ENCODE measurements around the gene SYCE3.
A peak's percentile ranks its signal among the peaks of the same experiment; 100 is the strongest.
"Not testable (repeated sequence)": the region's sequence is repeated elsewhere in the genome, so short reads cannot be mapped to it uniquely, and the experiment has no call there.

SYCE3 gene, protein sequence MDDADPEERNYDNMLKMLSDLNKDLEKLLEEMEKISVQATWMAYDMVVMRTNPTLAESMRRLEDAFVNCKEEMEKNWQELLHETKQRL

DNA sequence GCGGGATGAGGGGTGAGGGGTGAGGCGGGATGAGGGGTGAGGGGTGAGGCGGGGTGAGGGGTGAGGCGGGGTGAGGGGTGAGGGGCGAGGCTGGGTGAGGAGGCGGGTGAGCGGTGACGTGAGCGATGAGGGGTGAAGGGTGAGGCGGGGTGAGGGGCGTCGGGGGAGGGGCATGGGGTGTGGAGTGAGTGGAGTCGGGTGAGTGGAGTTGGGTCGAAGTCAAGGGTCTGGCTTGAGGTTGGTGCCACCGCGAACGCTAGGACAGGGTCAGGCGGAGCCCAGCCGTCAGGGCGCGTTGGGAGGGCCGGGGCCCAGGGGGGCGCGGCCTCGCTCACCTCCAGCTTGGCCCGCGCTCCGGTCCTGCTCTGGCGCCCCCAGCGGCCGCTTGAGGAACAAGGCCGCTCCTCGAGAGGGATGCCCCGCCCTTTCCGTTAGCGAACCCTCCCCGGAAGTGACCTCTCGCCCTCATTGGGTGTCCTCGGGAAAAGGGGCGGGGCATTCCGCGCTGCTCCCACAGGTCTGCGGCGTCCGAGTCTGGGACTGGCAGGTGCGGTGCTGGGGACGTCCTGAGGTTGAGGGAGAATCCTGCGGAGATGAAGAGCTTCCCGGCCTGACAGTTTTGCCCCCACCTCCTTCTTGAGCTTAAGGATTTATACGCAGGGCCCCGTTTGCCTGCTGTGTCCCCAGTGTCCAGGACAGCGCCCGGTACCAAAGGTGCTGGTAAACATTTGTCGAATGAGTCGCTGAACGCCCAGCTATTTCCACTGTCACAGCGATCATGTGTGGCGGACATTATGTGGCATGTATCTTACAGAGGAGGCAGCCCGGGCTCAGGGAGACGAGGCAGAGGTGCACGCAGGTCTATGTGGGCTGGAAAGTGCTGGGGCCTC, at the start of gene SYCE3:
Gene SYCE3 (minus strand): TSS at position 397 of the 890 bp plus-strand sequence. CDS start 6,514 bp downstream, outside the sequence.
- DNase-seq (ENCODE audit: extremely low spot score, insufficient read length, low read depth) (peak; percentile 83), FAIRE-seq (peak; percentile 98)

DNA sequence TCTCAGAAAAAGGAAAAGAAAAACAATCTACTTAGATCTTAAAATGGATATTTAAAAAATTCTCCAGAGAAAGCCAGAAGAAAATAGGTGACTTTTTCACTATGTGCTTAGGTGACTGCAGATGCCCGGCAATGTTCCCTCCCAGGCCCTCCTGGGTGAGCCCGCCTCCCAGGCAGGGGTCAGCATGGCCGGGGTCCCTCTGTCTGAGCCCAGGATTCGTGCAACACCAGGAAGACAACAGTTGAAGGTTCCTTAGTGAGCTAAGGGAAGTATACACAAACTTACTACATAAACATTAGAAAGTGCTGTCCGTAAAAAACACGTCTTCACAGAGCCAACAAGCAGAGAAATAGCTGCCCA, 49.4 kb upstream of the SYCE3 start:
- no peak for DNase-seq (ENCODE audit: extremely low spot score, insufficient read length, low read depth)
- FAIRE-seq, result no peak

DNA sequence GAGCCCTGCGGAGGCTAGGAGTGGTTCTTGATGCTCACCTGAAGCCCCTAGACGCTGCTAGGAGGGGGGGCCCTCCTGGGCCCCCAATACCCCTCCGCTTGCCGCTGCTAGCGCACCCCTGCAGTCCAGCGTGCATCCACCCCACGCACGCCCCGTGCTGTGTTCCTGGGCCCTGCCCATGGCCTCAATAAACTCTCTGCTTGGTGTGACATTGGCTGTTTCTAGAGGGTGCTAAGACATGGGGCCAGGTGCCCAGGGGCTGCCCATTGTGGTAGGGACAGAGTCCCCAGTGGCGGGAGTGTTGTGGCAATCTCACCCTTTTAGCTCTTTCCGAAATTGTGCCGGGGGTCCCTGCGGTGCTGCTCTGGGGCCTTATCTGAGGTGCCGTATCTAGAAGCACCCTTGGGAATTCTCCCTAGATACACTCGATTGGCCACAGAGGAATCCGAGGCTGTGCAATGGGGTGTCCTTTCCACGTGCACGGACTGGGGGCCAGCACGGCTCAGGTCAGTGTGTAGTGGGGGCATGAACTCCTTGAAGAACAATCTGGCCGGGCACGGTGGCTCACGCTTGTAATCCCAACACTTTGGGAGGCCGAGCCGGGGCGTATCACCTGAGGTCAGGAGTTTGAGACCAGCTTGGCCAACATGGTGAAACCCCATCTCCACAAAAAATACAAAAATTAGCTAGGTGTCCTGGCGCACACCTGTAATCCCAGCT, 48.8 kb upstream of the SYCE3 start:
- DNase-seq (ENCODE audit: extremely low spot score, insufficient read length, low read depth) (no peak), FAIRE-seq (no peak)

DNA sequence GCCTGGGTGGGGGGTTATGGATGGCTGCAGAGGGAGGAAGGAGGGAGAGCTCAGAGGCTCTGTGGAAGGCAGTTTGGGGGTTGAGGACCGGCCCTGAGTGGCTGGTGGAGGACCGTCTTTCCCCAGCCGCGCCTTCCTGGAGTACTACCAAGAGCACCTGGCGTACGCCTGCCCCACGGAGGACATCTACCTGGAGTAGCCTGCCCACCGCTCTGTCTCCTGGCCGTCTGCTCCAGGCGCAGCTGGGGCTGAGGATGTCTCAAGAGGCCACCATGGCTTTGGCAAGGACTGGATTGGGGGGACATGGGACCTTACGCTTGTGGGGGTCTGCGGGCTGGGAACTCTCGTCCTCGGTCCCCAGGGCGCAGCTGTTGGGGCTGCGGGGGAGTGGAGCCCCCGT, 47.9 kb upstream of the SYCE3 start:
- no peak for DNase-seq (ENCODE audit: extremely low spot score, insufficient read length, low read depth)
- no peak for FAIRE-seq

DNA sequence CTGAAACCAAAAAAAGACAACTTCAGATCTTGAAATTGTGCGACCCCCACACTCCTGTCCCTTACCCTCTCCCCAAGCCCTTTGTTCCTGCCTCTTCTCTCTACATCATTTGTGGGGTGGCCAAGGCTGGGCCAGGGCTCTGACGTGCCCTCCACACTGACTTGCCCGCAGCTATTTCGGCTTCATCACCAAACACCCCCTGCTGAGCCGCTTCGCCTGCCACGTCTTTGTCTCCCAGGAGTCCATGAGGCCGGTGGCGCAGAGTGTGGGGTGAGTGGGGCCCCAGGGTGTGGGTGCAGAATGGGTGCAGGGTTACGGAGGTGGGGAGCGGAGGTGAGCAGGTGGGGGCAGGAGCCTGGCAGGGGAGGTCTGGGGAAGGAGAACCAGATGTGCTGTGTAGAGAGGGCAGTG, 47.3 kb upstream of the SYCE3 start:
- no peak for FAIRE-seq
- no peak for DNase-seq (ENCODE audit: extremely low spot score, insufficient read length, low read depth)

DNA sequence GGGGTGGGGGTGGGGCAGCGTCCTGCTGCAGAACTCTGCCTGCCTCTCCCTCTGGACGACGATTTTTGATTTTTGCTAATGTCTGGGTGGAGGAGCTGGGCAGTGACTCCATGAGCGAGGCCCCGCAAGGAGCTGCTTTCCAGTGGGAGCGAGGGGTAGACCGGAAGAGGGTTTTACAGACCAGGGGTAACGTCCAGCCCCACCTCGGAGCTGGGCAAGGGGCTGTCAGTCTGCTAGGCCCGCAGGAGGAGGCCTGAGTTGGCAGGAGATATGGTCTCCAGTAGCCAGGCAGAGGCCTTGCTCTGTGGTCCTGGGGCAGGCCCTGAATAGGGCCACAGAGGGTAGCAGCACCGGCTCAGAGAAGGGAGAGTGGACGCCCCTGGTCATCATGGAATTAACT, 46.9 kb upstream of the SYCE3 start:
- DNase-seq (ENCODE audit: extremely low spot score, insufficient read length, low read depth), result no peak
- no peak for FAIRE-seq

DNA sequence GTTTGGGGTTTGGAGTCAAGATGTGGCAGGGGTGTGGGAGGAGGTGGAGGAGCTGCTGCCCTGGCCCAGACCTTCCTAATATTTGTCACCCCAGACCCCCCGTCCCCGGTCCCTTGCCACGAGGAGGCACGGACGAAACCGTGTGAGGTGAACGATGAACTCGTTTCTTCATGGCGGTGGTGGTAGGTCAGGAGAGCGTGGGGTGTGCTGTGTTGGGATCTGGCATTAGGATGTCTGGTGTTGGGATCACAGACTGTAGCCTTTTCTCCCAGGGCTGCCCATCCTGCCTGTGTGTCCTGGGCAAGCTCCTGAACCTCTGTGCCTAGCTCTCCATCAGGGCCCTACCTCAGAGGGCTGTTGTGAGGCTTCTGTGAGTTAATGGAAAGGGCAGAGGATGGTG, 46.3 kb upstream of the SYCE3 start:
- no peak for DNase-seq (ENCODE audit: extremely low spot score, insufficient read length, low read depth)
- FAIRE-seq, result no peak

DNA sequence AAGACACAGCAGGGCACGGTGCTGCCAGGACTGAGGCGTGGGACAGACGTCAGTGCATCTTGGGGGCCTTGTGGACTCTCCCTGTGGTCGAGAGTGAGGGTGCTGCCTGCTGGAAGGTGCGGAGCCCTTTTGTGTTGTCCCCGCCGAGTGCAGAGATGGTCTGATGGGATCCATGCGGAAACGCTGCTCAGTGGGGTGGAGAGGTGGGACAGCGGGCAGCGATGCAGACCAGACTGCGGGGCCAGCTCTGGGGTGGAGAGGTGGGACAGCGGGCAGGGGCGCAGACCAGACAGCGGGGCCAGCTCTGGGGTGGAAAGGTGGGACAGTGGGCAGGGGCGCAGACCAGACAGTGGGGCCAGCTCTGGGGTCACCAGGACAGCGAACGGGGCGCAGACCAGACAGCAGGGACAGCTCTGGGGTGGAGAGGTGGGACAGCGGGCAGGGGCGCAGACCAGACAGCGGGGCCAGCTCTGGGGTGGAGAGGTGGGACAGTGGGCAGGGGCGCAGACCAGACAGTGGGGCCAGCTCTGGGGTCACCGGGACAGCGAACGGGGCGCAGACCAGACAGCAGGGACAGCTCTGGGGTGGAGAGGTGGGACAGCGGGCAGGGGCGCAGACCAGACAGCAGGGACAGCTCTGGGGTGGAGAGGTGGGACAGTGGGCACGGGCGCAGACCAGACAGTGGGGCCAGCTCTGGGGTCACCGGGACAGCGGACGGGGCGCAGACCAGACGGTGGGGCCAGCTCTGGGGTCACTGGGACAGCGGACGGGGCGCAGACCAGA, 45.5 kb upstream of the SYCE3 start:
- not testable (repeated sequence) for FAIRE-seq; DNase-seq (ENCODE audit: extremely low spot score, insufficient read length, low read depth)

DNA sequence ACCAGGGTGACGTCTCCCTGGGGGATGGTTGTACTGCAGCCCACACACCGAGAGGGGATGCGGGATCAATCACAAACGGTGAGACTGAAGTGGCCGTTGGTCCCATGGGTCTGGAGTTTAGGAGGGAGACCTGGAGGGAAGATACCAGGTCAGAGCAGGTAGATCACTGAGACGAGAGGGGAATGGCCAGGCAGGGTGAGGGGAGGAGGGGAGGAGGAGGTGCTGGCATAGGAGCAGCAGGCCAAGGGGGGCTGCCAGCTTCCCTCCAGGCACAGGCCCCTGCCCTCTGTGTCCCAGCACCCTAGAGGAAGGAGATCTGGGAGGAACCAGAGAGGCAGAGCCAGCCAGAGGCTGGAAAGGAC, 44.9 kb upstream of the SYCE3 start:
- no peak for DNase-seq (ENCODE audit: extremely low spot score, insufficient read length, low read depth)
- FAIRE-seq, result no peak

DNA sequence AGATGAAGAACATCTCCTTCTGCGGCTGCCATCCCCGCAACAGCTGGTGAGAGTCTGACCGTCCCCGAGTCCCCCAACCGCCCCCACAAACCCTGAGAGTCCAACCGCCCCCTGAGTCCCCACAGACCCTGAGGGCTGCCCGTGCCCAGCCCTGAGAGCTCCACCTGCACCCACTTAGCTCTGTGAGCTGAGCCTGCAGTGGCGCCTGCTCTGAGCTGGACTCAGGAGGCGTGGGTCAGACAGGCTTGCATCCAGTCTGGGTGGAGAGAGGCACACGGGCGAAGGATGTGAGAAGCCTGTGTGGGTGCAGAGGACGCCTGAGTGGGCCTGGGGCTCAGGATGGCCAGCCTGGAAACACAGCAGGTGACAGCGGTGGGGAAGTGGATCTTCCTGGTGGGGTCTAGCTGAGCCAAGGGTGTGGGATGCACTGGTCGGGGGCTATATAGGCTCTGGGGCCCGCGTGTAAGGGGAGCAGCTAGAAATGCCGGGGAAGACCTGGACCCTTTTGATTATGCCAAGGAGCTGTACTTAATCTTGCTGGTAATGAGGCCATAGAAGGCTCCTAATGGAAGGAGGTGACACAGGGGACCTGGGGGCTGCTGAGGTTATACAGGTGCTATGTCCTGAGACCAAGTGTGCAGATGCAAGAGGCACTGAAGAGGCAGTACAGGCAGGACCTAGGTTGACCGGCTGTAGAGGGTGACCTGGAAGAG, 44.4 kb upstream of the SYCE3 start:
- FAIRE-seq (no peak), DNase-seq (ENCODE audit: extremely low spot score, insufficient read length, low read depth) (no peak)

DNA sequence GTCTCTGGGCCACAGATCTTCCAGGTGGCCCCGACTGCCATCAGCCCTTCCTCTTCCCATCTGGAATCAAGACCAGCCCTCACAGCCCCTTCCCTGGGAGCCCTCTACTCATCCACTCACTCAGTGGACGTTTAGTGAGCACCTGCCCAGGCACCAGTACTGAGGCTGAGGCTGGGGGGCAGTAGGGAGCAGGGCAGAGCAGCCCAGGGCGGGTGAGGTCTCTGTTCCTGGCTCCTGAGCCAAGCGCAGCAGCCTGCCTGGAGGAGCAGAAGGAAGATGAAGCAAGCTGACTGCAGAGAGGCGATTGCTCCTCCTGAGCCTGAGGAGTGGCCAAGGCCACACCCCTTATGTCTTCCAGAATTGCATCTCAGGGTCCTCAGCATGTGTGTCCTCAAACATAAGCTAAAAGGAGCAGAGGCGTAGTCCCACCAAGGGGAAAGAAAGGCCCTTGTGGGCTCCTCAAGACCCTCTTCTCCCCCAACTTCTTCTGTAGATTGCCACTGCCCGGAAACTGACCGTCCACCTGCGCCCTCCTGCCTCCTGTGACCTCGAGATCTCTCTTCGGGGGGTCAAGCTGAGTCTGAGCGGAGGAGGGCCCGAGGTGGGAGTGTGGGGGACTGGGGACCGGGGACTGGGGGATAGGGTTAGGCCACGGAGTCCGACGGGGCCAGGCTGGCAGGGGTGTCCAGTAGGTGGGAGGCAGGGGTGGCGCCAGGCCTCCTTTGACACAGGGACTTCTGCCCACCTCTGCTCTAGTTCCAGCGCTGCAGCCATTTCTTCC, 43.6 kb upstream of the SYCE3 start:
- DNase-seq (ENCODE audit: extremely low spot score, insufficient read length, low read depth), result no peak
- FAIRE-seq, result no peak

DNA sequence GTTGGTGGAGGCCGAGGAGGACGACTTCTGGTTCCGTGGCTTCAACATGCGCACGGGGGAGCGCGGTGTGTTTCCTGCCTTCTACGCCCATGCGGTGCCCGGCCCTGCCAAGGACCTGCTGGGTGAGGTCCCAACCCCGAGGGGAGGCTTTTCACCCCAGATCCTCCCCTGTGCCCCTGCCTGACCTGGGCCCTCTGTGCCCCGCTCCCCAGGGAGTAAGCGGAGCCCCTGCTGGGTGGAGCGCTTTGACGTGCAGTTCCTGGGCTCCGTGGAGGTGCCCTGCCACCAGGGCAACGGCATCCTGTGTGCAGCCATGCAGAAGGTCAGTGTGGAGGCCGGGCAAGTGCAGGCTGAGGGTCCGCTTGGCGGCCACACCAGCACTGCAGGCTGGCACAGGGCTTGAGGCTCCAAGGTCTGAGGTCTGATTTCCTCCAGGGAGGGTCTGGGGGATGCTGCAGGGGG, 42.9 kb upstream of the SYCE3 start:
- no peak for FAIRE-seq
- DNase-seq (ENCODE audit: extremely low spot score, insufficient read length, low read depth), result no peak

DNA sequence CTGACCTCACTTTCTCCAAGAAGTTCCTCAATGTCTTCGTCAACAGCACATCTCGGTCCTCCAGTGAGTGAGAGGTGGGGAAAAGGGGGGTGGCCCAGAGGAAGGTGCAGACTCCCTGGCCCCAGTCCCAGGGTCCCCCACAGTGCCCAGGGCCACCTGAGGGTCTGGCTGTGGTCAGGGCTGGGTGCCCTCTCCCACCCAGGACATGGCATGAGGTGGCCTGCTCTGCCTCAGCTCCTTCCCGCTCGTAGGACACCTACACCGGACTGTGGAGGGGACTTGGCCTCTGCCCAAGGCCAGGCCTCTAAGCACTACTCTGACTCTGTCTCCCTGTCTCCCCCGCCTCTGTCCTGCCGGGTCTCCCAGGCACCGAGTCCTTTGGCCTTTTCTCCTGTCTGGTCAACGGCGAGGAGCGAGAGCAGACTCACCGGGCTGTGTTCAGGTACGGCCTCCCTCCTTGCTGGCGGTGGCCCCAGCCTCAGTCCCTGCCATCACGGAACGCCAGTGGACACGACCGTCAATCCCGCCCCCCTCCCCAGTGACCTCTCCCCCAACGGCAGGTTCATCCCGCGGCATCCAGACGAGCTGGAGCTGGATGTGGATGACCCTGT, 42.4 kb upstream of the SYCE3 start:
- FAIRE-seq (no peak), DNase-seq (ENCODE audit: extremely low spot score, insufficient read length, low read depth) (no peak)

DNA sequence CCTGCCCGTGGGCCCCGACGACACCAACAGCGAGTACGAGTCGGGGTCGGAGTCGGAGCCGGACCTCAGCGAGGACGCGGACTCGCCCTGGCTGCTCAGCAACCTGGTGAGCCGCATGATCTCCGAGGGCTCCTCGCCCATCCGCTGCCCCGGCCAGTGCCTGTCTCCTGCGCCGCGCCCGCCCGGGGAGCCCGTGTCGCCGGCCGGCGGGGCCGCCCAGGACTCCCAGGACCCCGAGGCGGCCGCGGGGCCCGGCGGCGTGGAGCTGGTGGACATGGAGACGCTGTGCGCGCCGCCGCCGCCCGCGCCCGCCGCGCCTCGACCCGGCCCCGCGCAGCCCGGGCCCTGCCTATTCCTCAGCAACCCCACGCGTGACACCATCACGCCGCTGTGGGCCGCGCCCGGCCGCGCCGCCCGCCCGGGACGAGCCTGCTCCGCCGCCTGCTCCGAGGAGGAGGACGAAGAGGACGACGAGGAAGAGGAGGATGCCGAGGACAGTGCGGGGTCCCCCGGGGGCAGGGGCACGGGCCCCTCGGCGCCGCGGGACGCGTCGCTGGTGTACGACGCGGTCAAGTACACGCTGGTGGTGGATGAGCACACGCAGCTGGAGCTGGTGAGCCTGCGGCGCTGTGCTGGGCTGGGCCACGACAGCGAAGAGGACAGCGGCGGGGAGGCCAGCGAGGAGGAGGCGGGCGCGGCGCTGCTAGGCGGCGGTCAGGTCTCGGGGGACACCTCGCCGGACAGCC, 41.7 kb upstream of the SYCE3 start:
- no peak for FAIRE-seq
- DNase-seq (ENCODE audit: extremely low spot score, insufficient read length, low read depth), result no peak

DNA sequence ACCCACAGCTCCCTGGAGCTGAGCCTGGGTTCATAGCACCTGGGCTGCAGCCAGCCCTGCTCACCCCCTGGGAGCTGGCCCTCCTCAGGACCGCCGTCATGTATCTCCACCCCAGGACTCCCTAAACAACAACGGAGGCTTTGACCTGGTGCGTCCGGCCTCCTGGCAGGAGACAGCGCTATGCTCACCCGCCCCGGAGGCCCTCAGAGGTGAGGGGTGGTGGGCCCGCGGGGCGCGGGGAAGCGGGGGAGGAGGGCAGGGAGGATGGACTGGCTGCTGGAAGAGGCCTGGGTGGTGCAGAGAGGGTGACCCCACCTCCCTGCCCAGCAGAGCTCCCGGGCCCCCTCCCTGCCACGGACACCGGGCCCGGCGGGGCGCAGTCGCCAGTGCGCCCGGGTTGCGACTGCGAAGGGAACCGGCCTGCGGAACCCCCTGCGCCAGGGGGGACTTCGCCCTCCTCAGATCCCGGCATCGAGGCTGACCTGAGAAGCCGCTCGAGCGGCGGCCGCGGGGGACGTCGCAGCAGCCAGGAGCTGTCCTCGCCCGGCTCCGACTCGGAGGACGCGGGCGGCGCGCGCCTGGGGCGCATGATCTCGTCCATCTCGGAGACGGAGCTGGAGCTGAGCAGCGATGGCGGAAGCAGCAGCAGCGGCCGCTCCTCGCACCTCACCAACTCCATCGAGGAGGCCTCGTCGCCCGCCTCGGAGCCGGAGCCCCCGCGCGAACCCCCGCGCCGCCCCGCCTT, 41.0 kb upstream of the SYCE3 start:
- FAIRE-seq (no peak), DNase-seq (ENCODE audit: extremely low spot score, insufficient read length, low read depth) (no peak)

DNA sequence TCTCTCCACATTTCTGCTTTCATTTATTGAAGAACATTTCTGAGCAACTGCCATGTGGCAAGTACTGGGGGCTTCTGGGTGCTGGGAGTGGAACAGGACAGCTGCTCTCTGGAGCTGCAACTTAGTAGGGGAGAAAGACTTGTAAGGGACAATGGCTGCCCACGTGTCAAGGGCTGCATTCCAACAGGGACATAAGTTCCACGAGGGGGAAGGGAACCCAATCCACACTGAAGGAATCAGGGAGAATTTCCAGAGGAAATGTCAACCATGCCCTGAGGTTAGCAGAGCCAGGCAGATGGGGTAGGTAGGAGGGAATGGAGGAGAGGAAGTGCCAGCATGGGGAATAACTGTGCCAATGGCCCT, 39.6 kb upstream of the SYCE3 start:
- no peak for DNase-seq (ENCODE audit: extremely low spot score, insufficient read length, low read depth)
- FAIRE-seq, result no peak

DNA sequence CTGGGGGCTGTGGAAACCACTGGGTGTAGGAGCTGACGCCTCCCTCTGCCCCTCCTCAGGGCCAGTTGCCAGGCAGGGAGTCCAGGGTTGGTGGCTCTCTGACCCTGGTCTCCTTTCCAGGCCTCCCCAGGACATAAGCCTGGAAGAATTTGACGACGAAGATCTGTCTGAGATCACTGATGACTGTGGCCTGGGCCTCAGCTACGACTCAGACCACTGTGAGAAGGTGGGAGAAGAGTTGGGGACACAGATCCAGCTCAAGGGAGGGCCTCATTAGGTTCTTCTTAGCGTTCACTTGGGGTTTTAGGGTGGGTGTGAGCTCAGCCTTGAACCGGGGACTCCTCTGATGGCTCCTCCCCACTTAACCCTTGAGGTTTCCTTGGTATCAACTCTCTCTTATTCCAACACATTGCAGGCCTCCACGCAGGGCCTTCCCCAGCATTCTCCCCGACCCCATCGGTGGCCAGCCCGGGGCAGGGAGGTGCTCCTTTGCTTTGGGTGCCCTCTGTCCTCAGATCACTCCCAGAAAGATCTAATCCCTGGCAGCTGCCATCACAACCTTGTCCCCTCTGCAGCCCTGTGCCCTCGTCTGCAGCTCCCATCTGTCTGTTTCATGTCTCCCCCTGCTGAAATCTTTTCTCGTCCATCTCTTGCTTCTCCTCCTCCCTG, 39.1 kb upstream of the SYCE3 start:
- DNase-seq (ENCODE audit: extremely low spot score, insufficient read length, low read depth) (no peak), FAIRE-seq (no peak)

Data from GM18507 (cell line).